ENCODE measurements around the gene ZNF654.

Gene ZNF654

DNA sequence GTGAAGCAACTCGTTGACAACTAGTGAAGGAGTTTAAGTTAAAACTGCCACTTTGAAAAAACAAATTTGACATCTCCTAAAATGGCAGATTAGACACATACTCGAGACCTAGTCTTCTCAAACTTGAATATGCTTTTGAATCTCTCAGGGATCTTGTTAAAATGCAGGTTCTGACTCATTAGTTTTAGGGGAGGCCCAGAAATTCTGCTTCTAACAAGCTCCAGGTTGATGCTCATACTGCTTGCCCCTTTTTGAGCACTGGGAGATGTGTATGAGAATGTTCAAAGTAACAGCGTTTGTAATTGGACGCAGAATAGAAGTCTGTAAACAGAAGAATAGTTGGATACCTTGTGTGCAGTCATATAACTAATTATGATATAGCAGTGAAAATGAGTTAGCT is 92.3 kb downstream of the ZNF654 start:
- peaks cover 12% of the 10 kb centered on the region for H3K36me3 ChIP-seq (replicated peaks; ENCODE audit: insufficient read depth, low read length)
- H3K9ac ChIP-seq (ENCODE audit: low read length): peak overlapping the region; percentile 25; the same call in 1 of the 2 replicates
- H3K27ac ChIP-seq (ENCODE audit: low read length): no peak overlapping the region
- H3K79me2 ChIP-seq (ENCODE audit: low read length): peaks cover 72% of the 10 kb centered on the region
- no peaks in the 10 kb centered on the region for H3K9me3 ChIP-seq (replicated peaks; ENCODE audit: insufficient read depth, low read length)
- no peaks in the 10 kb centered on the region for H3K27me3 ChIP-seq (replicated peaks; ENCODE audit: insufficient read depth, low read length)
- H3K4me2 ChIP-seq (ENCODE audit: low read depth, low read length): peak overlapping the region; percentile 73
- H3K4me3 ChIP-seq (ENCODE audit: low read length): peak overlapping the region; percentile 99
- TF ChIP-seq EZH2phosphoT487 (IDR thresholded peaks at IDR 0.05; ENCODE audit: low read length): no peak
- no peak for TF ChIP-seq EZH2 (optimal IDR thresholded peaks at IDR 0.05; ENCODE audit: low read depth, low read length)
- TF ChIP-seq, protein P1, sequence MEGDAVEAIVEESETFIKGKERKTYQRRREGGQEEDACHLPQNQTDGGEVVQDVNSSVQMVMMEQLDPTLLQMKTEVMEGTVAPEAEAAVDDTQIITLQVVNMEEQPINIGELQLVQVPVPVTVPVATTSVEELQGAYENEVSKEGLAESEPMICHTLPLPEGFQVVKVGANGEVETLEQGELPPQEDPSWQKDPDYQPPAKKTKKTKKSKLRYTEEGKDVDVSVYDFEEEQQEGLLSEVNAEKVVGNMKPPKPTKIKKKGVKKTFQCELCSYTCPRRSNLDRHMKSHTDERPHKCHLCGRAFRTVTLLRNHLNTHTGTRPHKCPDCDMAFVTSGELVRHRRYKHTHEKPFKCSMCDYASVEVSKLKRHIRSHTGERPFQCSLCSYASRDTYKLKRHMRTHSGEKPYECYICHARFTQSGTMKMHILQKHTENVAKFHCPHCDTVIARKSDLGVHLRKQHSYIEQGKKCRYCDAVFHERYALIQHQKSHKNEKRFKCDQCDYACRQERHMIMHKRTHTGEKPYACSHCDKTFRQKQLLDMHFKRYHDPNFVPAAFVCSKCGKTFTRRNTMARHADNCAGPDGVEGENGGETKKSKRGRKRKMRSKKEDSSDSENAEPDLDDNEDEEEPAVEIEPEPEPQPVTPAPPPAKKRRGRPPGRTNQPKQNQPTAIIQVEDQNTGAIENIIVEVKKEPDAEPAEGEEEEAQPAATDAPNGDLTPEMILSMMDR (IDR thresholded peaks at IDR 0.05; ENCODE audit: low read length): no peak
- H3F3A ChIP-seq (ENCODE audit: insufficient read depth, low read length): peaks cover 10% of the 10 kb centered on the region
- H4K20me1 ChIP-seq (ENCODE audit: insufficient read depth, low read length): no peaks in the 10 kb centered on the region
- no peak for DNase-seq
- no peaks in the 10 kb centered on the region for H3K9me2 ChIP-seq (replicated peaks; ENCODE audit: insufficient read depth, low read length)
- H3K4me1 ChIP-seq (ENCODE audit: low read length): peaks cover 7% of the 10 kb centered on the region; the same call in 1 of the 2 replicates
- no peak overlapping the region for H2AFZ ChIP-seq (ENCODE audit: low read length)

DNA sequence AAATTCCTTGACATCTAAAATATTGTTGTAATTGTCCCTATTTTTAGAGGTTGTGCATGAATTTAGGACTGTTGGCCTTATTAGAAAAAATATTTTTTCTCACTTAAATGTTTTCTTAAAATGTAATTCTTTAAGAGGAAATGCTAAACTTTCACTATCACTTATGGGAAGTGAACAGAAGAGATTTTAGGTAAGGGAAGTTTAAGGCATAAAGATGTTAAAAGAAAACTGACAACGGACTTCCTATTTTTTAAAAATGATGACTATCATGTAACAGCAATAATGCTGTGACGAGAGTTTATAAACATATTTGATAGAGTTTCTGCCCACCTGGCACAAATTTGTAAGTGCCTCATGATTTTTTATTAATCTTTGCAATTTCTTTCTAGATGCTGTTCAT is 93.8 kb downstream of the ZNF654 start:
- no peak overlapping the region for H3K4me2 ChIP-seq (ENCODE audit: low read depth, low read length)
- H3K36me3 ChIP-seq (replicated peaks; ENCODE audit: insufficient read depth, low read length): peaks cover 21% of the 10 kb centered on the region
- no peak overlapping the region for H2AFZ ChIP-seq (ENCODE audit: low read length)
- H3K9me3 ChIP-seq (replicated peaks; ENCODE audit: insufficient read depth, low read length): no peaks in the 10 kb centered on the region
- peaks cover 10% of the 10 kb centered on the region for H3F3A ChIP-seq (ENCODE audit: insufficient read depth, low read length)
- H3K79me2 ChIP-seq (ENCODE audit: low read length): peaks cover 86% of the 10 kb centered on the region
- no peak overlapping the region for H3K4me3 ChIP-seq (ENCODE audit: low read length)
- no peaks in the 10 kb centered on the region for H3K9me2 ChIP-seq (replicated peaks; ENCODE audit: insufficient read depth, low read length)
- H3K27ac ChIP-seq (ENCODE audit: low read length): no peak overlapping the region
- no peak for DNase-seq
- H3K27me3 ChIP-seq (replicated peaks; ENCODE audit: insufficient read depth, low read length): no peaks in the 10 kb centered on the region
- peaks cover 7% of the 10 kb centered on the region; the same call in 1 of the 2 replicates for H3K4me1 ChIP-seq (ENCODE audit: low read length)
- peaks cover 5% of the 10 kb centered on the region; the same call in 1 of the 2 replicates for H4K20me1 ChIP-seq (ENCODE audit: insufficient read depth, low read length)
- no peak overlapping the region for H3K9ac ChIP-seq (ENCODE audit: low read length)
- TF ChIP-seq EZH2 (optimal IDR thresholded peaks at IDR 0.05; ENCODE audit: low read depth, low read length) (no peak), EZH2phosphoT487 (IDR thresholded peaks at IDR 0.05; ENCODE audit: low read length) (no peak)
- TF ChIP-seq, protein P1 (IDR thresholded peaks at IDR 0.05; ENCODE audit: low read length): no peak

DNA sequence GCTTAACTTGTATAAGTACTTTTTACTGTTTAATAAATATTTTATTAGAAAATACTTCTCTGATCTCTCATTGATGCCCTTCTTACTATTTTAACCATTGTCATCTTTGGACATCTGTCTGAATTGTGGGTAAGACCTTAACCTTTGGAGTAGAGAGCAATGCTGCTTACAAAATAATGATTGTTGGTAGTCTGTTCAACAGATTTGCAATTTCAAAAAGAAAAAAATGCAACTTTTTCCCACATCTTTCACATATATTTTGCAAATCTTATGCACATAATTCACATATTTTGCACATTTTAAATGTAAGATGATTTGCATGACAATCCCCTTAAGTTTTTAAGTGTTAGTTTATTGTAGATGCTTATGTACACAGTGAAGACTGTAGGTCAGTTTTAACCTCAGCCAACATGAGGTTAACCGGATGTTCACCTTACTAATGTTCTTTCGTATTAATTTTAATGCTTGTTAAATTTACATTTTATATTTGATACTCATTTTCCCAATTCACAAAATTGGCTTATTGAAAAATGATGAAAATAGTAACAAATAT is 107.4 kb downstream of the ZNF654 start:
- H2AFZ ChIP-seq (ENCODE audit: low read length): no peak overlapping the region
- no peaks in the 10 kb centered on the region for H3K36me3 ChIP-seq (replicated peaks; ENCODE audit: insufficient read depth, low read length)
- H3K9me3 ChIP-seq (replicated peaks; ENCODE audit: insufficient read depth, low read length): no peaks in the 10 kb centered on the region
- H3K4me3 ChIP-seq (ENCODE audit: low read length): no peak overlapping the region
- TF ChIP-seq EZH2 (optimal IDR thresholded peaks at IDR 0.05; ENCODE audit: low read depth, low read length): no peak
- TF ChIP-seq EZH2phosphoT487 (IDR thresholded peaks at IDR 0.05; ENCODE audit: low read length): no peak
- TF ChIP-seq, protein P1 (IDR thresholded peaks at IDR 0.05; ENCODE audit: low read length): no peak
- no peaks in the 10 kb centered on the region for H3K4me1 ChIP-seq (ENCODE audit: low read length)
- H3K27me3 ChIP-seq (replicated peaks; ENCODE audit: insufficient read depth, low read length): no peaks in the 10 kb centered on the region
- no peaks in the 10 kb centered on the region for H4K20me1 ChIP-seq (ENCODE audit: insufficient read depth, low read length)
- 0 out of 2 replicates have a peak, but pooled peaks cover 5% of the 10 kb centered on the region for H3K79me2 ChIP-seq (ENCODE audit: low read length)
- no peak overlapping the region for H3K9ac ChIP-seq (ENCODE audit: low read length)
- no peak for DNase-seq
- no peak overlapping the region for H3K4me2 ChIP-seq (ENCODE audit: low read depth, low read length)
- no peaks in the 10 kb centered on the region for H3K9me2 ChIP-seq (replicated peaks; ENCODE audit: insufficient read depth, low read length)
- H3K27ac ChIP-seq (ENCODE audit: low read length): no peak overlapping the region
- no peaks in the 10 kb centered on the region for H3F3A ChIP-seq (ENCODE audit: insufficient read depth, low read length)

All from MM.1S (cell line).